Breast epithelium (tissue), 3 donors: ENCODE results near the gene NTNG1.

Experiments
- CTCF ChIP-seq, 3 donors: fragments of 450-650 bp; IDR thresholded peaks; one replicate each; pipeline ENCODE4 v1.5.1; 2016 to 2017; ENCODE audit warnings: antibody characterized with exemption in 3 of 3, mild to moderate bottlenecking in 3 of 3, moderate library complexity in 3 of 3
- POLR2A ChIP-seq: fragments of 450-650 bp; IDR thresholded peaks from one replicate; pipeline ENCODE4 v1.6.1; 2016; ENCODE audit warnings: antibody characterized with exemption, mild to moderate bottlenecking, moderate library complexity
- POLR2AphosphoS5 ChIP-seq, 3 donors: sonication (generic); formaldehyde crosslinking; IDR thresholded peaks; one replicate each; pipeline ENCODE4 v1.6.1; 2017; ENCODE audit warnings: antibody characterized with exemption in 3 of 3

- TF ChIP-seq CTCF (IDR thresholded peaks at IDR 0.05): no peak
- no peak for TF ChIP-seq POLR2A
- no peak for TF ChIP-seq POLR2AphosphoS5 (IDR thresholded peaks at IDR 0.05)
Measured at GRCh38 chr1:107362468-107363140, 221.8 kb downstream of the NTNG1 start.
